ENCODE data around the gene ELL.
"Not testable (repeated sequence)": the region's sequence is repeated elsewhere in the genome, so short reads cannot be mapped to it uniquely, and the experiment has no call there.

ELL gene

DNA sequence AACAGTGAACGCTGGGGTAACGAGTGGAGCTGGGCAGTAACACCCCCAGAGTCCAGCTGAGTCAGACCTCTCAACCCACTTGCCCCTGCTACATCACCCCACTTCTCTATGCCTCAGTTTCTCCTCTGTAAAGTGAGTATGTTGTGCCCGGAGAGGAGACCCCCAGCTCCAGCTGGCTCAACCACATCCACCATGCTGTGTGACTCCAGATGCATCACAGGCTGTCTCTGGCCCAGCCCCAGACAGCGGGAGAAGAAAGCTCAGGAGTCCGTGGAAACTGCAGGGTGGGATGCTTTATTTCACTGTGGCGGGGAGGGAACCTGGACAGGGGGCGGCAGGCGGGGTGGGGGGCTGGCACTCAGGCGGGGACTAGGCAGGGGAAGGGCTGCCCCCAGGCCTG is 9.6 kb upstream of the ELL start:
- no peak for DNase-seq (ENCODE audit: low read depth in 2 of 2)

DNA sequence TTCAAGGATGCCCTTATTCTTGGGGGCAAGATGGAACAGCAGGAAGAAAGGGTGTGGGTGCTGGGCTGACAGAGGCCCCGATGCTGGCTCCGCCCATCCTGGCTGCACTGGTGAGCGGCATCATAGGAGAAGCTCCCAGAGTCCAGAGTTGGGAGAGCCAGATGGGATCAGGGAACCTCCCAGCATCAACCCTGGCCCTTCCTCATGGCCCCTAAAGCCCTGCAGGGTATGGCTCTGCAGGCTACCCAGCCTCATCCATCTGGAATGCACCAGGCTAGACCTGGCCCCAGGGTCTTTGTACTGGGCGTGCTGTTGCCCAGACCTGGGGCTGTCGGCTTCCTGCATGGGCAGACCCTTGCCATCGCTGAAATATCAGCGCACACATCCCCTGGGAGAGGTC is 7.9 kb upstream of the ELL start:
- no peak for DNase-seq (ENCODE audit: low read depth in 2 of 2)

DNA sequence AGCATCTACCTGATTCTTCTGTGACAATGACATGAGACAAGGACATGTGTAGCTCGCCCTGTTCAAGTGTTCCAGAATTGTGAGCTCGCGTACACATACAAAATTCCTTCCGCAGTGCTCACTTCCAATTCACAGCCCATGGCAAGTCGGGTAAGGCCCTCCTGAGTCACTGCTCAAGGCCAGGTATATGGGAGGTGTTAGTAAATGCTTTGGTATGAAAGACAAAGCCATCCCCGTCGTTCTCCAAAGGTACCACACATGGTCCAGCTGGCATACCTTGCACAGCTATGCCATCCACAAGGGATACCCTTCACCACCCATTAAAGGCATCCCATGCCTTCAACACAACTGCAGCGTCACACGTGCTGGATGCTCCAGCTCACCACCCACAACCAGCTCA is 4.4 kb upstream of the ELL start:
- no peak for DNase-seq (ENCODE audit: low read depth in 2 of 2)

DNA sequence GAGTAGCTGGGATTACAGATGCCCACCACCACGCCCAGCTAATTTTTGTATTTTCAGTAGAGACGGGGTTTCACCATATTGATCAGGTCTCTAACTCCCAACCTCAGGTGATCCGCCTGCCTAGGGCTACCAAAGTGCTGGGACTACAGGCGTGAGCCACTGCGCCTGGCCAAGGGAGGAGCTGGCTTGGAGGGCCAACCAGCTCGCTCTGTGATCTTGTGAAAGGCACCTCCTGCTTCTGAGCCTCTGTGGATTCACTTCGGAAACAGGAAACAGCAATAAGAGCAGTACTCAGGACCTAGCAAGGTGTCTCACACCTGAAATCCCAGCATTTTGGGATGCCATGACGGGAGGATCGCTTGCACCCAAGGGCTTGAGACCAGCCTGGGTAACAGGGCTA is 2.0 kb upstream of the ELL start:
- DNase-seq (ENCODE audit: low read depth in 2 of 2) = no peak

DNA sequence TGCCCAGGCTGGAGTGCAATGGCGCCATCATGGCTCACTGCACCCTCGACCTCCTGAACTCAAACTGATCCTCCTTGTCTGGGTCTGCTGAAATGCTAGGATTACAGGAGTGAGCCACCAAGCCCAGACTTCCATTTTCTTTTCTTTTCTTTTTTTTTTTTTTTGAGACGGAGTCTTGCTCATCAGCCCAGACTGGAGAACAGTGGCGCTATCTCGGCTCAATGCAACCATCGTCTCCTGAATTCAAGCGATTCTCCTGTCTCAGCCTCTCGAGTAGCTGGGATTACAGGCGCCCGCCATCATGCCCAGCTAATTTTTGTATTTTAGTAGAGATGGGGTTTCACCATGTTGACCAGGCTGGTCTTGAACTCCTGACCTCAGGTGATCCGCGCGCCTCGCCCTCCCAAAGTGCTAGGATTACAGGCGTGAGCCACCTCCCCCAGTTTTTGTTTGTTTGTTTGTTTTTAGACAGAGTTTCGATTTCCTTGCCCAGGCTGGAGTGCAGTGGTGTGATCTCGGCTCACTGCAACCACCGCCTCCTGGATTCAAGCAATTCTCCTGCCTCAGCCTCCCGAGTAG is 1.1 kb upstream of the ELL start:
- DNase-seq (ENCODE audit: low read depth in 2 of 2) = not testable (repeated sequence)

DNA sequence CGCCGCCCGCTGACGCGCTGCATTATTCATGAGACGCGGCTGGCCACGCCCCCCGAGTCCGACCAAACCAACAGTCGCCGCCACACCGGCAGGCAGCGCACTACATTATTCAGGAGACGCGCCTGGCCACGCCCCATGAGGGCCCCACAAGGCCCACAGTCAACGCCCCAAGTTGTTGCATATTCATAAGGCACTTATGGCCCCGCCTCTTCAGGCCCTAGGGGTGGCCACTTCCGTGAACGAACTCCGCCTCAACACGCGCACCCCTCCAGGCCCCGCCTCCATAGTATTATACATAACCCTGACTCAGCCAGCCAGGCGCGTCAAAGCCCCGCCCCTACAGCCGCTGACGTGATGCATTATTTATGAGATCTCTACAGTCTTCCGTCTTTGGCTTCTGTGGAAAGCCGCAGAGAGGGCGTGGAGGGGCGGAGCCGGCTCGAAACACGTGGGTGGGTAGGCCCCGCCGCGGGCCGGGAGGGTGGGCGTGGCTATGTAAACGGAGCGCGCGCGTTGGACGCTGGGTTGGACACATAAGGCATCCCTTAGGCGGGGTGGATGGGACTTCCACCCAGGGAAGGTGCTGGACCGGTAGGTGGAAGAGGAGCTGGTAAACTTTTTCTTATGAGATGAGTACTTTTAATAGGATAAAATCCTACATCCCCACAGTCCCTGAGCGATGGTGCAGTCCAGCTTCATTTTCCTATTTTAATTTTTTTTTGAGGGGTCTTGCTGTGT is 423 bp upstream of the ELL start:
- DNase-seq (ENCODE audit: low read depth in 2 of 2) = peak; percentile 100

DNA sequence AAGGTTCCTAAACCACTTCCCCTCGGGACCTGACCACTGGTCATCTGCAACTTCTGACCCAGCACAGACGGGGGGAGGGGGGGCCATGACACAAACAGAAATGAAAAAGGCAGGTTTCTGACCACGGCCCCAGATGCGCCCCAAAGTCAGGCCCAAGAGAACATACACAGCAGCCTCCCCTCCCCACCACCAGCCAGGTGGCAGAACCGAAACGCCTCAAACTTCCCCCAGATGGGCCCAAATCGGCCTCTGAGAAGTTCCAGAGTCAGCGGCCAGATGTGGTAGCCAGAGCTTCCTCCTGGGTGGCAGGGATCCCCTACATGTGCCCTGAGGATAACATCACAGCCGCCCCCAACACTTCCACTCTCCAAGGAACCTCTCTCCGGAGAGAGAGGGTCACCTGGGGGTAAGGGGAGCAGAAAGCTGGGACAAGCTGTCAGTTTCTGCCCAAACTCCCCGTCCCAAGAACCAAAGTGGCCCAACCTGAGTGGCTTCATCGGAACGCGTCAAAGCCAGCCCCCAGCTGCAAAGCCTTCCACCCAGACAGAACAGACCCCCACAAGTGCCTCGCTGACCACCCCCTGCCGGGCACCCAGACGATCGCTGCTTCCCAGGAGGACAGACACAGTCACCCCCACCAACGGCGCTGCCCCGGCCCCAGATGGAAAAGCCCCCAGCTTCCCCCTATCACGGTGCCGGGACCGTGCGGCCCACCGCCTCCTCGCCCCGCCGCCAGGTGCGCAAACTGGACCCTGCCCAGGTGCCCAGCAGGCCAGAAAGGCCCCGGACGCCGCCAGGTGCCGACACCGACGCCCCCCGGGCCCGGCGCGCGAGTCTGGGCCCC is 800 bp downstream of the ELL start:
- no peak for DNase-seq (ENCODE audit: low read depth in 2 of 2)

DNA sequence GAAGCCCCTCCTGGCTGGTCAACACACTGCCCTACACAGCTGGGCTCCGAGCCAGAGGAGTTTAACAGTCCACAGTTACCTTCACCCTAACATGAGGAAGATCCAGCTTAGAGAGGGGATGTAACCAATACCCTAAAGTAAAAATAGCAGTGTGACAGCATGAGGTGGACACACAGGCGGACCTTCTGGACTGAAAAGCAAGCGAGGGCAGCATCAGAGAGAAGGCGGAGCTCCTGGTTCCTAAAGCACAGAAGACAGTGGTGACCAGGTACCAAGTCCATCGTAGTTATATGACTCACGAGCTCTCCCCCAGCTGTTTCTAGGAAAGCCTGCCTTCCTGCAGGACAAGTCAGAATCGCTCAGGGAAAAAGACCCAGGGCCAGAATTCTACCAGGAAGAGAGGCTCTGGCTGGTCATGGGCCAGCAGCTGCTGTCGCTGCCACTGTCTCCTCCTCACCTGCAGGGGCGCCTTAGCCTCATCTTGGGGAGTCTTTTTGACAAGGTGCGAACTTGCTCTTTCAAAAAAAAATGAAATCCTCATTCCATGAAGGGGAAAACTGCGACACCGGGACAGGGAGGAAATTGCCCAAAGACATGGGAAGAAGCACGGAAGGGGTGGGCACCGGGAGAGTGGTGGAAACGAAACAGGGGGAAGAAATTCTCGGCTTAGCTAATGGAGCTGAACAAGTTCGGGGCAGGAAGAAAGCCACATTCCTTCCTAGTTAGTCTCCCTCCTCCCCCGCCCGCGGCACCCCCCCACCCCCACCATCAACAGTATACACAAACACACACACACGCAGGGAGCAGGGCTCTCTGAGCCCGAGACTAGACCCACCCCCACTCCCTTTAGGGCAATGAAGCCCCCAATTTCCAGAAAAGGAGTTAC is 1.7 kb downstream of the ELL start:
- DNase-seq (ENCODE audit: low read depth in 2 of 2) = peak; percentile 29 to 31

DNA sequence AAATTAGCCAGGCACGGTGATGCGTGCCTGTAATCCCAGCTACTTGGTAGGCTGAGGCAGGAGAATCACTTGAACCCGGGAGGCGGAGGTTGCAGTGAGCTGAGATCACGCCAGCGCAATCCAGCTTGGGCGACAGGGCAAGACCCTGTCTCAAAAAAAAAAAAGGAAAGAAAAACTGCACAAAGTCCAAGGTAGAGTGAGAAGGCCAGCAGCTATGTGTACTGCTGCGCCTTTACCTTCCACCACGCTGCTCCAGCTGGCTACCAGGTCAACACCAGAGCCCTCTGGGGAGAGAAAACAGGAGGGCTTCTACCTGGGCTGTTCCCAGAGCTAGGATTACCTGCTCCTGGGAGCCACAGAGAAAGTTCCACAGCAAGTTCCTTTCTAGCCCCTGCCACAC is 3.2 kb downstream of the ELL start:
- no peak for DNase-seq (ENCODE audit: low read depth in 2 of 2)

DNA sequence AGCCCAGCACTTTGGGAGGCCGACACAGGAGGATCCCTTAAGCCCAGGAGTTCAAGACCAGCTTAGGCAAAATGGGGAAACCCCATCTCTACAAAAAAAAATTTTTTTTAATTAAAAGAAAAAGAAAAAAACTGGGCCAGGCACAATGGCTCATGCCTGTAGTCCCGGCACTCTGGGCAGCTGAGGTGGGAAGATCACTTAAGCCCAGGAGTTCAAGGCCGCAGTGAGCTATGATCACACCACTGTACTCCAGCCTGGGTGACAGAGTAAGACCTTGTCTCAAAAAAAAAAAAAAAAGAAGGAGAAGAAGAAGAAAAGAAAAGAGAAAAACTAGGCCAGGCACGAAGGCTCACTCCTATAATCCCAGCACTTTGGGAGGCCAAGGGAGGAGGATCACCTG is 4.3 kb downstream of the ELL start:
- no peak for DNase-seq (ENCODE audit: low read depth in 2 of 2)

DNA sequence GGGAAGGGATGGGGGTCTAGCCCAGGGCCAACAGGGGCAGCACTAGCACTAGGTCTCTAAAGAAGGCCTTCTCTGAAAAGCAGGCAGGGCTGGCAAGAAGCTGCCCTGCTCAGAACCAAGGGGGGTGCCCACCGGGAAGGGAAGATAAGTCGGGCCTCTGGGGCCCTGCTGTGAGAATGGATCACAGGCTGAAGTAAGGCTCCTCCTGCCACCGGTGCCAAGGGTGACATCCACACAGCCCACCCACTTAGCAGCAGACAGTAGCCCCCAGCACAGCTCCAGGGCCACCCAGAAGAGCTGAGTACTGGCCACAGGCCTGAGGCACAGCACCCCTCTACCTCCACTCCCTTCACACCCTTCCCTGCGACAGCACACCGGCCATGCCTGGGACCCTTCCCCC is 5.9 kb downstream of the ELL start:
- no peak for DNase-seq (ENCODE audit: low read depth in 2 of 2)

DNA sequence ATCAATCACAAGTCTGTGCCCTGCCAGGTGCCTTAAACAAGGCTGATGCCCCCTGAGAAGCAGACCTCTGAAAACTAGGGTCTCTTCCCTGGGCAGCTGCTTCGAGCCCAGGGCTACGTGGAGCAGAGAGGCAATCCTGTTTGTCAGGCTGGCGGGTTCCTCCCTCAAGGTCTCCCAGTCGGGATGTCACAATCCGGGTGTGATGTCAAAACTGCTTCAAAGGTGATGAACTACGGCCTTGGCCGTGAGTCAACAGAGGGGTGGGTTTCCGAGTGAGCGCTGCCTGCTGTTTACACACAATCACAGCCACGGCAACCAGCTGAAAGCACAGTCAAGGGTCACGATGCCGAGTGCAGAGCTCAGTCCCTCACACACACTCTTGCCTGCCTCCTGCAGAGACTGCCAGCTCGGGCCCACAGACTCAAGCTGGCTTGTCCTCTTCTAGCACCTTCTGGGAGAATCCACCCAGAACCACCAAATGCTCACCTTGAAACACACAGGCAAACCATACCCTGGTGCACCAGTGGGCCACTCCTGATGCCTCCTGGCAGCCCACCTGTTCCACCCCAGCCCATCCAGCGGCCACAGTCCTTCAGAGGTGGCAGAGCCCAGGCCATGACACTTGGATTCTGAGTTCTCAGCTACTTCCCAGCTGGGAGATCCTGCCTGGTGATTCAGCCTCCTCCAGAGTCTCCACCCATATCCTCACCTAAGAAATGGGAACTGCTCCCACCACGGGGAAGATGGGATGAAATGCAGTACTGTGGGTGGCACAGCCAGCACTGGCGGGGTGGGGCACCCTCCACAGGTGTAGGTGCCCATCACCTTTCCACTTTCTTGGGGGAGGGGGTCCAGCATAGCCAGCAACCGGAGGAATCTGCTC is 6.8 kb downstream of the ELL start:
- DNase-seq (ENCODE audit: low read depth in 2 of 2) = no peak

DNA sequence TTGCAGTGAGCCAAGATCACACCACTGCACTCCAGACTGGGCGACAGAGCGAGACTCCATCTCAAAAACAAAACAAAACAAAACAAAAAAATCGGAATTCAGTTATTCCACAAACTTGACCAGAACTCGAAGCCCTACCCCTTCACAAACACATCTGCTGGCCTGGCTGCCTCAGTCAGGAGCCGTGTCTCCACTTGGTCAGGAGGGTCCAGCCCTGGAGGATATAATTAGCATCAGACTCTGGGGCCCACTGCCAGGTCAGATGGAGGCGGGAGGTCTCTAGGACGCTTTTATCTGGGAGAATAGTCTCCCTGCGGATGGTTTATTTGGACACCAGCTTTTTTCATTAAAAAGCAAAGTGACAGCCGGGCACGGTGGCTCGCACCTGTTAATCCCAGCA is 8.0 kb downstream of the ELL start:
- no peak for DNase-seq (ENCODE audit: low read depth in 2 of 2)

DNA sequence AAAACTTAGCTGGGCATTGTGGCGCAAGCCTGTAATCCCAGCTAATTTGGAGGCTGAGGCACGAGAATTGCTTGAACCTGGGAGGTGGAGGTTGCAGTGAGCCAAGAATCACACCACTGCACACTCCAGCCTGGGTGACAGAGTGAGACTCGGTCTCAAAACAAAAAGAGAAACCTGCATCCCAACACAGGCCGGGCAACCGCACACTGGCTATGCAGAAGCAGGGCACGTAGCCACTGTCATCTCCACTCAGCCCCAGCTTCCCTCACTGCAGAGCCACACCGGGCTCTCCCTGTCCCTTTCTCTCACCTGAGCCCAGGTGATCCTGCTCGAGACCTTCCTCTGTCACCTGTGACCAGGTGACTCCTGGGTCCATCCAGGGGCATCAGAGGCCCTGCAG is 11.7 kb downstream of the ELL start:
- no peak for DNase-seq (ENCODE audit: low read depth in 2 of 2)

DNA sequence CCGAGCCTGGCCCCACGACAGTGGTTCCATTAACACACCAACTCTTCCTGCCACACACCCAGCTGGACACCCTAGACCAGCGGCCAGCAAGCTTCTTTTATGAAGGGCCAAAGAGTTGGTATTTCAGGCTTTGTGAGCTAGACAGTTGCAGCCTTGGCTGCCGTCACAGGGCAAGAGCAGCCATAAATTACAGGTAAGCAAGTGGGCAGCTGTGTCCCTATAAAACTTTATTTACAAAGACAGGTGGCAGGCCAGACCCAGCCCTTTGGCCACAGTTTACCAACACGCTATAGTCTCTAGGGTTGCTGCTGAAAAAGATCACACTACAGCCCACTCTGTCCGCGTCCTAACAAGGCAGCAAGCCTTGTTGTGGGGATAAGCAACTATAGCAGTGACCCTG is 13.3 kb downstream of the ELL start:
- DNase-seq (ENCODE audit: low read depth in 2 of 2) = no peak

DNA sequence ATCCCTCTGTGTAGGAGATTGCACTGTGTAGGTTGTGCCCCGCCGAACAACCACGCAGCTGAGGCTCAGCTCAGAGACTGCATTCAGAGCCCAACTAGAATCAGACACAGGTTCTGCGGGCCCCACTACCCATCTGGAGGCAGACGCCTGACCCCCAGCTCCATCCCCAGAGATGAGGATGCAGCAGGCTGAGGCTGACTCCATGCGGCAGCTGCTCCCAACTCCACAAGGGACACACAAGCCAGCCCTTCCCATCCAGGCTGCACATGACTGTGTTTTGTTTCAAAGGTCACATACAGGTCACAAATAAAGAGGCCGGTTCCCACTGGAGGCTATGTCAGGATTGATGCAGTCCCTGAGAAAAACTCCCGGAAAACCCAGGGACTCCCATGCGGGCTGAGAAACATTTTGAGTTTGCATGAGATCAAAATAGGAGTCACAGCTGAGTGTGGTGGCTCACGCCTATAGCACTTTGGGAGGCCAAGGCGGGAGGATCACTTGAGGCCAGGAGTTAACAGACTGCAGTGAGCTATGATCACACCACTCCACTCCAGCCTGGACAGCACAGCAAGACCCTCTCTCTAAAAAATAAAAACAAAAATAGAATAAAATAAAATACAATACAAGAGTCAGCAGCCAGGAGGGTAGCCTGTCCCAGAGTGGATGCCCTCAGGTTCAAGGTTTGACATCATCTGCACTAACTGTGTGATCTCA is 14.0 kb downstream of the ELL start:
- DNase-seq (ENCODE audit: low read depth in 2 of 2) = no peak

DNA sequence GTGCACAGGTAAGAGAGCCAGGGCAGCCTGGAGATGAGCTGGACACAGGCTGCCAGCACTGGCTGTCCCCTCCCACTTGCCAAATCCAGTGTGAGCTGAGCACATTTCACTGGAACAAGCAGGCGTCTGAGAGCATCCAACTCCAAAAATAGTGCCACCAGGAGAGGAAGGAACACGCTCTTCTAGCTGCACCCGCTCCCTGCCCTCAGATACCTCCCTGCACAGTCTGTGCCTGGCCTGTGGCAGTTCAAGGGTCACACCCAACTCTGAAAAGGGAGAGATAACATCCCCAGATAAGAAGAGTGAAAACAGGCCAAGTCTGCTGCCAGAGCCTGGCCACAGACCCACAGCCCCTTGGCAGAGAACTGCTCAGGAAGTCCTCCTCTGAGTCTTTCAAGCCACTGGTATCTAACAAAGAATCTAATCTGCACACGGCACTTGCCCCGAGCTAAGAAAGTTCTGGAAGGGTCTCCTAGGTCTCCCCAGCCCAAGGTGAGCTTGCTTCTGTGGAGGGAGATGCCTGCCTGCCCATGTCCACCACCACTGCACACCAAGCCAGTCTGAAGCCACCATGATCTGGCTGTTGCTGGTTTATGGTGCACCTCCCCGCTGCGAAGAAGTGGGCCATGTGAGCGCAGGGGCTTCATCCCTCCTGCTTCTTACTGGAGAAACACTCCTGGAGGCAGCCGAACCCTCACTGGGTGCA is 14.7 kb downstream of the ELL start:
- DNase-seq (ENCODE audit: low read depth in 2 of 2) = no peak

DNA sequence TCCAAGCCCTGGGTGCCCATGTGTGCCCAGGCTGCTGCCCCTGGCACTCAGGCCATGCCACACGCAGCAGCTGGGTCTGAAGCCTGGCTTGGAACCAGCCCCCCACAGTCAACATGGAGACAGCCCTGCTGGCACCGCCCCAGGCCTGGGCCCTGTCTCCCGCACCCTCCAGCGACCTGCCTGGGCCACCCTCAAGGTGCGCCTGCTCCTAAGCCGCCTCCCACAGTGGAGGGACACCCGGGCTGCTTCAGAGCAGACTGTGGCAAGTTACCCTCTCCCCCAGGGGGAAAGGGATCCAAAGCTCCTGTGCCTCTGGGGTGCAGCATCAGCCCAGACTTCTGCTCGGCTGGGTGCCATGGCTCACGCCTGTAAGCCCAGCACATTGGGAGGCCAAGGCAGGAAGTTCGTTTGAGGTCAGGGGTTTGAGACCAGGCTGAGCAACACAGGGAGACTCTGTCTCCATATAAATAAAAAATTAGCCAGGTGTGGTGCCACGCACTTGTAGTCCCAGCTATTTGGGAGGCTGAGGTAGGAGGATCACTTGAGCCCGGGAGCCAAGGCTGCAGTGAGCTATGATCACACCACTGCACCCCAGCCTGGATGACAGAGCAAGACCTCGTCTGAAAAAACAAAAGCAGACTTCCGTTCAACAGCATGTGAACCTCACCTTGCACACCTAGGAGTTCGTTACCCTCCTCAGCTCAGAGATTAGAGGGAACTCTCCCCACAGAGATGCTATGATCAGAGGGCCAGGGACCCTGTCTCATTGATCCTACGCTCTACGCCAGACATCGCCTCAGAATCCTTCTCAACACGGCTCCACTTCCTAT is 15.6 kb downstream of the ELL start:
- DNase-seq (ENCODE audit: low read depth in 2 of 2) = no peak
